ENCODE results near the gene FAM20C.

GRCh38 chr7:219581-220150 lies 27.3 kb downstream of the FAM20C start:
- TF ChIP-seq CTCF (IDR thresholded peaks at IDR 0.05 in 4 of 5, conservative IDR thresholded peaks at IDR 0.05 in 1 of 5) (no peak), POLR2A (IDR thresholded peaks at IDR 0.05) (no peak)

All from gastrocnemius medialis (tissue), 4 donors.